PC-3 (cell line): ENCODE results near the gene PRPF31. TPM values are rescaled to one million over a fixed set of nuclear protein-coding genes. Genes with fewer than 3 reads are reported as not detected.
A peak's percentile ranks its signal among the peaks of the same experiment; 100 is the strongest.

ENCODE experiments used
- ATAC-seq: fragments of 200-7000 bp; cut with Tn5 transposase; 2 replicates; pipeline ENCODE4 v1.9.1; 2020; ENCODE audit warnings: mild to moderate bottlenecking, moderate library complexity
- BruUV-seq: library from RNA; stranded (reverse); fragments of 400-500 nt; replicated peaks from 2 replicates; lab custom pipeline; 2021; lab: Mats Ljungman, UMichigan
- CTCF ChIA-PET: fragments of 300-600 bp; sonication (Branson Sonifier 250); formaldehyde crosslinking; loops from one replicate; lab custom pipeline; 2022; ENCODE audit warnings: antibody characterized with exemption; lab: Charles Lee
- POLR2A ChIA-PET: fragments of 300-600 bp; sonication (Branson Sonifier 250); formaldehyde crosslinking; loops from one replicate; lab custom pipeline; 2022; ENCODE audit warnings: antibody characterized with exemption; ENCODE audit not compliant: unreplicated experiment; lab: Charles Lee
- DNase-seq: peaks from one replicate; pipeline ENCODE4 v3.0.0-alpha.2; 2015
- H2AFZ ChIP-seq: fragments of 300-600 bp; sonication (generic); 2 replicates; pipeline ENCODE4 v1.6.0; 2016; ENCODE audit warnings: antibody characterized with exemption, low read length
- H3F3A ChIP-seq: fragments of 300-600 bp; sonication (generic); one replicate; pipeline ENCODE4 v1.6.0; 2017; ENCODE audit warnings: antibody characterized with exemption, low read length, control low read depth, mild to moderate bottlenecking; ENCODE audit not compliant: unreplicated experiment
- H3K27ac ChIP-seq: fragments of 300-600 bp; sonication (generic); 2 replicates; pipeline ENCODE4 v1.5.1; 2016; ENCODE audit warnings: mild to moderate bottlenecking, low read length
- H3K27me3 ChIP-seq: fragments of 300-600 bp; sonication (generic); 2 replicates; pipeline ENCODE4 v1.6.1; 2016; ENCODE audit warnings: low read length, mixed read lengths
- H3K36me3 ChIP-seq: fragments of 300-600 bp; sonication (generic); 2 replicates; pipeline ENCODE4 v1.6.1; 2016; ENCODE audit warnings: low read depth, mixed run types, low read length, mixed read lengths
- H3K4me1 ChIP-seq: fragments of 300-600 bp; sonication (generic); 2 replicates; pipeline ENCODE4 v1.5.1; 2016; ENCODE audit warnings: low read length; ENCODE audit not compliant: insufficient read depth
- H3K4me2 ChIP-seq: fragments of 300-600 bp; sonication (generic); 2 replicates; pipeline ENCODE4 v1.6.0; 2016; ENCODE audit warnings: low read length
- H3K4me3 ChIP-seq: fragments of 300-600 bp; sonication (generic); 2 replicates; pipeline ENCODE4 v1.5.1; 2016; ENCODE audit warnings: mild to moderate bottlenecking, low read length, mixed read lengths
- H3K79me2 ChIP-seq: fragments of 300-600 bp; sonication (generic); 2 replicates; pipeline ENCODE4 v1.6.1; 2017; ENCODE audit warnings: low read length, mixed read lengths
- H3K9ac ChIP-seq: fragments of 300-600 bp; sonication (generic); 2 replicates; pipeline ENCODE4 v1.6.0; 2016; ENCODE audit warnings: mild to moderate bottlenecking, low read length
- H3K9me2 ChIP-seq: fragments of 300-600 bp; sonication (generic); replicated peaks from 2 replicates; pipeline ENCODE4 v1.6.1; 2016; ENCODE audit warnings: mixed run types, low read length, mixed read lengths
- H3K9me3 ChIP-seq: fragments of 300-600 bp; sonication (generic); 2 replicates; pipeline ENCODE4 v1.6.1; 2016; ENCODE audit warnings: low read length, mixed read lengths
- H4K20me1 ChIP-seq: fragments of 300-600 bp; sonication (generic); 2 replicates; pipeline ENCODE4 v1.6.1; 2016; ENCODE audit warnings: low read length, mixed read lengths
- EZH2 ChIP-seq: fragments of 300-600 bp; sonication (generic); IDR thresholded peaks from one replicate; pipeline ENCODE4 v1.6.1; 2017; ENCODE audit warnings: antibody characterized with exemption, mild to moderate bottlenecking, low read length; ENCODE audit not compliant: unreplicated experiment
- EZH2phosphoT487 ChIP-seq: fragments of 300-600 bp; sonication (generic); IDR thresholded peaks from 2 replicates; pipeline ENCODE4 v1.6.1; 2018; ENCODE audit warnings: mild to moderate bottlenecking, antibody characterized with exemption, low read length, borderline replicate concordance
- intact Hi-C: fragments of 100-400 bp; cut with micrococcal nuclease; formaldehyde crosslinking; loops from 2 replicates; pipeline ENCODE4 v1.9.0; 2023
- total RNA-seq: library from RNA; depleted of rRNA; stranded (reverse); fragments of >200 nt; gene quantifications from 2 replicates; pipeline ENCODE4 v1.2.3, GENCODE V29; 2014
- TF ChIP-seq, protein P1 (sequence below): fragments of 300-600 bp; sonication (generic); conservative IDR thresholded peaks from 2 replicates; pipeline ENCODE4 v1.5.1; 2017; ENCODE audit warnings: antibody characterized with exemption, low read depth, mild to moderate bottlenecking, low read length

The PRPF31 gene
- total RNA-seq, 1 experiment from 2014 or later, result 170 TPM

DNA sequence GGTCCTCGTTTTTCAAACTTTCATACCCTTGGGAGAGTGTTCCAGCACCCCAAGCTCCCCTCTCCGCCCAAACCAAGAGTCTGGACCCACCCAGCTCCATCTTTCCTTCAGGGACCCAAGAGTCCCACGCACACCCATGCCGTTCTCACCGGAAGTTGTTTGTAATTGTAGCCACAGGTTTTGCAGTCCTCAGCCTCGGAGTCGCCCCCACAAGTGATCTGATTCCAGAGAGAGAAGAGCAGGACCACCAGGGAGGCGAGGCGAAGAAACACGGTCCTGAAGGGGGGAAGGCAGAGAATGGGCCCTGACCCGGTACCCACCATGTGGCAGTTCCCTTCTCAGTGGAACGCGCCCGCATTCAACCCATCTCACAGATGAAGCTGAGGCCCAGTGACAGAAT lies 47.3 kb downstream of the PRPF31 start:
- Histone ChIP-seq H4K20me1 (no peaks in the 10 kb centered on the region), H2AFZ (peak overlapping the region; percentile 63), H3F3A (no peaks in the 10 kb centered on the region), H3K4me3 (peak overlapping the region; percentile 71), H3K36me3 (no peaks in the 10 kb centered on the region), H3K9me2 (no peaks in the 10 kb centered on the region), H3K4me2 (peak overlapping the region; percentile 82), H3K9me3 (no peaks in the 10 kb centered on the region), H3K4me1 (peaks cover 38% of the 10 kb centered on the region), H3K27me3 (no peaks in the 10 kb centered on the region), H3K9ac (no peak overlapping the region), H3K27ac (no peak overlapping the region), H3K79me2 (peaks cover 22% of the 10 kb centered on the region)
- ATAC-seq (no peak), DNase-seq (no peak)
- intact Hi-C loops, result loop anchor here (5.0 kb wide), 1 partner anchor 39 kb away; the partner anchor contains the start of gene RPS9
- ChIA-PET CTCF (no interaction called here), POLR2A (no interaction called here)
- TF ChIP-seq, protein P1, sequence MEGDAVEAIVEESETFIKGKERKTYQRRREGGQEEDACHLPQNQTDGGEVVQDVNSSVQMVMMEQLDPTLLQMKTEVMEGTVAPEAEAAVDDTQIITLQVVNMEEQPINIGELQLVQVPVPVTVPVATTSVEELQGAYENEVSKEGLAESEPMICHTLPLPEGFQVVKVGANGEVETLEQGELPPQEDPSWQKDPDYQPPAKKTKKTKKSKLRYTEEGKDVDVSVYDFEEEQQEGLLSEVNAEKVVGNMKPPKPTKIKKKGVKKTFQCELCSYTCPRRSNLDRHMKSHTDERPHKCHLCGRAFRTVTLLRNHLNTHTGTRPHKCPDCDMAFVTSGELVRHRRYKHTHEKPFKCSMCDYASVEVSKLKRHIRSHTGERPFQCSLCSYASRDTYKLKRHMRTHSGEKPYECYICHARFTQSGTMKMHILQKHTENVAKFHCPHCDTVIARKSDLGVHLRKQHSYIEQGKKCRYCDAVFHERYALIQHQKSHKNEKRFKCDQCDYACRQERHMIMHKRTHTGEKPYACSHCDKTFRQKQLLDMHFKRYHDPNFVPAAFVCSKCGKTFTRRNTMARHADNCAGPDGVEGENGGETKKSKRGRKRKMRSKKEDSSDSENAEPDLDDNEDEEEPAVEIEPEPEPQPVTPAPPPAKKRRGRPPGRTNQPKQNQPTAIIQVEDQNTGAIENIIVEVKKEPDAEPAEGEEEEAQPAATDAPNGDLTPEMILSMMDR, result no peak
- TF ChIP-seq EZH2phosphoT487 (no peak), EZH2 (no peak)
- no TSS peak for BruUV-seq

DNA sequence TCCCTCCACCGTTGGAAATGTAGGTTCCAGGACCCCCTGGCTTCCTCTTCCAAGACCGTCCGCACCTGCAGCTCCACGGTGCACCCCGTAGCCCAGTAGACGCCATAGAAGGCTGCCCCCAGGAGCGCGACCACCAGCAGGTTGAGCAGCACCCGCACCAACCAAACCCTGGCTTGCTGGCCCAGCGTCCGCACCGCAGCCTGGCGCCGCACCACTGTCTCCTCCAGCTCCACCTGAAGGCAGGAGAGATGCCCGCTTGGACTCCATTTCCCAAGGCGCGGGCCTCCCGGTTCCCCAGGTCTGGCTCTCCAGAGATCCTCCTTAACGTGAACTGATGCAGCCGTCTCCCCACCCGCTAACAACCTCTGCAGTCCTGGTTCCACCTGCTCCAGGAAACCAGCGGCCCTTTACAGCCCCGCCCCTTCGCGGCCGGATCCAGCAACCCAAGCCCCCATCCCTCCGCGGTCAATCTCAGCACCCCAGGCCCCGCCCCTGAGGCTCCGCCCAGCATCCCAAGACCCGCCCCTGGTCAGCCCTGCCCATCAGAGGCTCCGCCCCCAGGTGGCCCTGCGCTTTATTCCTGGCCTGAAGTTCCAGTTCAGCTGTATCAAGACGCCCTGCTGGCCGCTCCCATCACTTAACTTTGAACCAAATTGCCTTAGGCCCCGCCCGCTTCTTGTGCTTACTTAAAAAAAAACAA lies 49.0 kb downstream of the PRPF31 start:
- Histone ChIP-seq H3K9me3 (no peaks in the 10 kb centered on the region), H3F3A (no peaks in the 10 kb centered on the region), H3K79me2 (peaks cover 10% of the 10 kb centered on the region; the same call in 1 of the 2 replicates), H2AFZ (peak overlapping the region; percentile 62), H3K4me2 (peak overlapping the region; percentile 82), H3K9ac (no peak overlapping the region), H4K20me1 (no peaks in the 10 kb centered on the region), H3K36me3 (no peaks in the 10 kb centered on the region), H3K4me3 (peak overlapping the region; percentile 61), H3K9me2 (no peaks in the 10 kb centered on the region), H3K27me3 (no peaks in the 10 kb centered on the region), H3K27ac (no peak overlapping the region), H3K4me1 (peaks cover 27% of the 10 kb centered on the region)
- TF ChIP-seq, protein P1, result no peak
- TF ChIP-seq EZH2phosphoT487 (no peak), EZH2 (no peak)
- POLR2A ChIA-PET, result interaction anchor here (0.6 kb wide), 1 partner anchor 35 kb away, joined by 11 read pairs; no protein-coding TSS in a partner anchor
- CTCF ChIA-PET, result no interaction called here
- peak; percentile 49 for ATAC-seq
- intact Hi-C loops, result loop anchor here (5.0 kb wide), 1 partner anchor 38 kb away; the partner anchor contains the start of gene RPS9
- no TSS peak for BruUV-seq
- DNase-seq, result peak; percentile 94

DNA sequence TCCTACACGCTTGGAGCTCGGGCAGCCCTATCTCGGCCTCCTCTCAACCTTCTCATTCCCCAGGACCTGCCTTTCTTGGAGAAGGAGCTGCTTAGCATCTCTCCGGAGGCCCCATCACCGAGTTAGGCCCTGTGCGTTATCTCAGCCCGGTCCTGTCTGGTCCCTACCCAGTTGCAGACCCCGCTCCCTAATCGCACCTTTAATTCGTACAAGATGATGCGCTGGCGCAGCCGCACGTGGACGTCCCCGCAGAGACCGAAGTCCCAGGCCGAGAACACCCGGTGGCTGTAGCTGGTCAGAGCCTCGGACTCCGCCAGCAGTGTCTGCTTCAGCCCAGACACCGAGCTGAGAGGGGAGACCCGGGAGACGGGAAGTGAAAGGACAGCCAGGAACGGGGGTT lies 49.7 kb downstream of the PRPF31 start:
- CTCF ChIA-PET, result no interaction called here

More for the DNA sequence above, 49.7 kb downstream of the PRPF31 start:
- no TSS peak for BruUV-seq
- Histone ChIP-seq H3K27me3 (no peaks in the 10 kb centered on the region), H3K4me1 (peaks cover 27% of the 10 kb centered on the region), H4K20me1 (no peaks in the 10 kb centered on the region), H3K36me3 (no peaks in the 10 kb centered on the region), H2AFZ (no peak overlapping the region), H3K9me3 (no peaks in the 10 kb centered on the region), H3K4me2 (no peak overlapping the region), H3F3A (no peaks in the 10 kb centered on the region), H3K4me3 (no peak overlapping the region), H3K79me2 (peaks cover 10% of the 10 kb centered on the region; the same call in 1 of the 2 replicates), H3K27ac (no peak overlapping the region), H3K9me2 (no peaks in the 10 kb centered on the region), H3K9ac (no peak overlapping the region)
- DNase-seq (no peak), ATAC-seq (no peak)
- POLR2A ChIA-PET, result no interaction called here
- intact Hi-C loops, result no loop called here
- TF ChIP-seq, protein P1, result no peak
- TF ChIP-seq EZH2phosphoT487 (no peak), EZH2 (no peak)
